Mucosa of rectum (tissue), 2 donors: Measurements from ENCODE around the gene LRRC7.

Experiments used
- H3K27ac ChIP-seq, 2 donors: one replicate each; pipeline ENCODE4 v1.7.0; 2013; ENCODE audit warnings: inconsistent platforms in 2 of 2, low read depth in 2 of 2, low read length in 2 of 2
- H3K27me3 ChIP-seq, 2 donors: one replicate each; pipeline ENCODE4 v1.7.0; 2013; ENCODE audit warnings: low read length in 2 of 2; ENCODE audit not compliant: control insufficient read depth in 2 of 2, insufficient read depth in 2 of 2
- H3K36me3 ChIP-seq, 2 donors: one replicate each; pipeline ENCODE4 v1.7.0; 2013; ENCODE audit warnings: low read length in 2 of 2; ENCODE audit not compliant: control insufficient read depth in 2 of 2, insufficient read depth in 2 of 2
- H3K4me1 ChIP-seq, 2 donors: one replicate each; pipeline ENCODE4 v1.7.0; 2013; ENCODE audit warnings: low read length in 2 of 2, mild to moderate bottlenecking in 1 of 2; ENCODE audit not compliant: control insufficient read depth in 2 of 2, insufficient read depth in 2 of 2
- H3K4me3 ChIP-seq, 2 donors: one replicate each; pipeline ENCODE4 v1.7.0; 2013; ENCODE audit warnings: low read length in 2 of 2
- H3K9ac ChIP-seq, 2 donors: one replicate each; pipeline ENCODE4 v1.7.0; 2013; ENCODE audit warnings: low read length in 2 of 2, low read depth in 1 of 2, mild to moderate bottlenecking in 1 of 2
- H3K9me3 ChIP-seq, 2 donors: one replicate each; pipeline ENCODE4 v1.7.0; 2013; ENCODE audit warnings: low read length in 2 of 2; ENCODE audit not compliant: control insufficient read depth in 2 of 2
- donor health status: healthy.
- donor health status: Normal muscosa, but diverticular disease.

LRRC7 gene

DNA sequence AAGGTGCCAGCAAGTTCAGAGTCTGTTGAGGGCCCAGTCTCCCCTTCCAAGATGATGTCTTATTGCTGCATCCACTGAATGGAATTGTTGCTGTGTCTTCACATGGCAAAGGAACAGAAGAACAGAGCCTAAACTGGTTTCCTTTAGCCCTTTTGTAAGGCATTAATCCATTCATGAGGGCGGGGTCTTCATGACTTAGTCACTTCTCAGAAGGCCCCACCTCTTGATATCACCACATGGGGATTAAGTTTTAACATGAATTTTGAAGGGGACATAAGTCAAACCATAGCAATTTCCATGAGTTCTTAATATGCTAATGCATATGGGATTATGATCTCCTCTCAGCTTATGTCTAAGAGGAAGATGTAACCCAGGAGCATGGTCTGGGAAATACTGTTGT, 182.9 kb downstream of the LRRC7 start:
- Histone ChIP-seq H3K4me1 (no peaks in the 10 kb centered on the region), H3K36me3 (no peaks in the 10 kb centered on the region)

DNA sequence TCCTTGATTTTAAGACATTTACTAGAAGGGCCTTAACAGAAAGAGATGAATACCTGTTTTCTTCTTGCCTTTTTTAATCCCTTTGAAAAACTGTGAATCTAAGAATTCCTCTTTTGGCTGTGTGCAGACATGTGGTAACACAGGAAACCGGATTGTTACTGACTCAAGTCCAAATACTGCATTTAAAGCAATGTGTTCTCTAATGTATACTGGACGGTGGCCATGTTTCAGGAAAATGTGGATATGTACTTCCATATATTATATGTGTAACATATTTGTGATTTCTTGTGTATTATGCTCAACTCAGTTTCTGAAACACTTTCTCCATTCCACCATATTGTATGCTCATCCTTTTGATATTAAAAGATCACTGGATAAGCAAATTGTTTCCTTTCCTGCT, 185.1 kb downstream of the LRRC7 start:
- no peaks in the 10 kb centered on the region for H3K27me3 ChIP-seq
- no peak overlapping the region for H3K27ac ChIP-seq
- no peaks in the 10 kb centered on the region for H3K36me3 ChIP-seq
- H3K9me3 ChIP-seq = no peaks in the 10 kb centered on the region
- H3K4me3 ChIP-seq = no peak overlapping the region
- no peaks in the 10 kb centered on the region for H3K4me1 ChIP-seq
- H3K9ac ChIP-seq = no peak overlapping the region

More for the DNA sequence above, 182.9 kb downstream of the LRRC7 start:
- H3K27ac ChIP-seq = no peak overlapping the region
- no peaks in the 10 kb centered on the region for H3K27me3 ChIP-seq
- no peak overlapping the region for H3K4me3 ChIP-seq
- H3K9me3 ChIP-seq = no peaks in the 10 kb centered on the region
- no peak overlapping the region for H3K9ac ChIP-seq

DNA sequence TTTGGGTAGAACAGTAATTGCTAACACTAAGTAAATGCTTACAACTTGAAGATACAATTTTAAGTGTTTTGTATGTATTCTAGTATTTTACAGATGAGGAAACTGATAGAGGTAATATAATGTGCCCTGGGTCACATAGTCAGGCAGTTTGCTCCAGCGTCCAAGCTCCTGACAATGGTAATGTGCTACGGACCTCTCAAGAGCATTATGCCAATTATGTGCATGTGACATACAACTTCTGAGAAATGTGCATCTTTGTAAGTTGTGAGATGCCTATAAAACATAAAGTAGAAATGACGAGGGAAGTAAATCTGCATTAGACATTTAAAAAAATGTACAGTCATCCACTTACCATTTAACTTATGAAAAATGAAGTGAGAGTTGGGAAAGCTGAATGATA, 186.8 kb downstream of the LRRC7 start:
- no peak overlapping the region for H3K4me3 ChIP-seq
- no peaks in the 10 kb centered on the region for H3K4me1 ChIP-seq
- H3K36me3 ChIP-seq = no peaks in the 10 kb centered on the region
- no peaks in the 10 kb centered on the region for H3K9me3 ChIP-seq
- no peak overlapping the region for H3K27ac ChIP-seq
- no peak overlapping the region for H3K9ac ChIP-seq
- no peaks in the 10 kb centered on the region for H3K27me3 ChIP-seq

DNA sequence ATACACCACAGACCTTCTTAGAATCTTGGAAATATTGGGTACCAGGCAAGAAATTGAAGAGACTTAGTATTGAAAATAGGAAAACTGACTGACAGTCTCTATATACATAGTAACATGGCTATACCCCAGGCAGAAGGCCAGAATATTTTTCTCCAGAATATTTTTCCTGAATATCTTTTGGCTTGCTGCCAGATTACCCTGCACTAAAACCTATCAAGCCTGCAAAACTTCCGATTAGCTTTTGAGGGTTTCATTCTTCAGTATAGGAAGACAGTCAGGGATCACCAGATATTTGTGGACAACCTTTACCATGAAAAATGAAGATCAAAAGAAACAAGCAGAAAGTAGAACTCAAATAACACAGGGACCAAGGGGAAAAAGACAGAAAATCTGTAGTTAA, 187.9 kb downstream of the LRRC7 start:
- Histone ChIP-seq H3K4me1 (no peaks in the 10 kb centered on the region), H3K9ac (no peak overlapping the region), H3K4me3 (no peak overlapping the region), H3K27me3 (no peaks in the 10 kb centered on the region), H3K9me3 (no peaks in the 10 kb centered on the region), H3K27ac (no peak overlapping the region), H3K36me3 (no peaks in the 10 kb centered on the region)

DNA sequence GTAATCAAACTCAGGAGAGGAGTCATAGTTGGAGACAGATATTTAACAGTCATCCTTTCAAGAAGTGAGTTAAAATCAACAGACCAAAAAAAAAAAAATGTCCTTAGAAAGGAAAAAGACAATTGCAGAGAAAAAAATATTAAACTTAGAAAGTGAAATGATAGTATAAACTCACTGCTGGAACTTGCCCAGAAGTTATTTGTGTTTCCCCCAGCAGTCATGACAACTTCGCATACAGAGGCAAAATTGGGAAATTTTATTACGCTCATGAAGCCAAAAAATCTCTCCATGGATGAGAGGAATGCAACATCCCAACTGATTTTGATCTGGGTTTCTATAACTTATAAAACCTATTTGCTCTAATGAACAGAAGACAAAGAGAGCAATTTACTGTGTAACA, 198.2 kb downstream of the LRRC7 start:
- no peaks in the 10 kb centered on the region for H3K4me1 ChIP-seq
- no peak overlapping the region for H3K4me3 ChIP-seq
- H3K27me3 ChIP-seq = no peaks in the 10 kb centered on the region
- no peaks in the 10 kb centered on the region for H3K36me3 ChIP-seq
- H3K9me3 ChIP-seq = no peaks in the 10 kb centered on the region
- H3K27ac ChIP-seq = no peak overlapping the region
- H3K9ac ChIP-seq = no peak overlapping the region

DNA sequence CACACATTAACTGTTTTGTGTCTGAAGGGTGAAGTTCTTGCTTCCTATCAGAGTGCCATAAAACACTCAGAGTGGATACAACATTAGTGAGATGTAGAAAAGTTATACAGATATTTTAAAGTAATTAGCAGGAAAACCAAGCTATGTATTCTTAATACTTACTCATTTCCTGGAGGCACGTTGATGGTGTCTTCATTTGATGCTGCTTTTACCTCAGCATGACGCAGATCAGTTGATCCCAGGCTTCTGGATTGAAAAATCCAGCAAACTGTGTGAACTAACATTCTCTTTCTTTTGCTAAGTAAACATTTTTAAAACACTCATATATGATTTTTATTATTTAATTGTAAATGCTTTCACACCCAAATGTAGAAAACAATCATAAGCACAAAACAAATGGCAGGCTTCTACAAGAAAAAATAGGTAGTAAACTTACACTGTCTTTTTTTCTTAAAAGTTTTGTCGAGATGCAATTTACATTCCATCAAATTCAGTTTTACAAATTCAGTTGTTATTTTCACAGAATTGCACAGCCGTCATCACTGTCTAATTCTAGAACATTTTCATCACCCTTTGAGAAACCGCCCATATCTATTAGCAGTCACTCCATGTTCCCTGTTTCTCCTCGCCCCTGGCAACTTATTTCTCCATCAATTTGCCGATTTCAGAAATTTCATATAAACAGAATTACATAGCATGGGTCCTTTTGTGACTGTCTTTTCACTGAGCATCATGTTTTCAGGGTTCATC, 198.9 kb downstream of the LRRC7 start:
- Histone ChIP-seq H3K9me3 (no peaks in the 10 kb centered on the region), H3K4me3 (no peak overlapping the region), H3K36me3 (no peaks in the 10 kb centered on the region), H3K9ac (no peak overlapping the region), H3K4me1 (no peaks in the 10 kb centered on the region), H3K27me3 (no peaks in the 10 kb centered on the region), H3K27ac (no peak overlapping the region)

DNA sequence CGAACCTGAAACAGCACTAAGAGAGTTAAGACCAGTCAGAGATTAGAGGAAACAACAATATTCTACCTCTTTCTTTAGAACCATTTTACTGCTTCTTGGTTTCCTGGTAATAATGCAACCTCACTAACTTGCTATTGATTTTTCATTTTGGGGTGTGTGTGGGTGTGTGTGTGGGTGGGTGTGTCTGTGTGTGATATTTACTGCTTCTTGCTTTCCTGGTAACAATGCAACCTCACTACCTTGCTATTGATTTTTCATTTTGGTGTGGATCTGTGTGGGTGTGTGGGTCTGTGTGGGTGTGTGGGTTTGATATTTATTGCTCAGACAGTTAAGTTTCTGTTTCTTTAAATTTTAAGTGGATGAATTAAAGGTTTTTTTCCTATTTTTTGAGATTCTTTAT, 208.8 kb downstream of the LRRC7 start:
- Histone ChIP-seq H3K4me1 (no peaks in the 10 kb centered on the region), H3K36me3 (no peaks in the 10 kb centered on the region), H3K9me3 (no peaks in the 10 kb centered on the region), H3K4me3 (no peak overlapping the region), H3K9ac (no peak overlapping the region), H3K27me3 (no peaks in the 10 kb centered on the region), H3K27ac (no peak overlapping the region)

DNA sequence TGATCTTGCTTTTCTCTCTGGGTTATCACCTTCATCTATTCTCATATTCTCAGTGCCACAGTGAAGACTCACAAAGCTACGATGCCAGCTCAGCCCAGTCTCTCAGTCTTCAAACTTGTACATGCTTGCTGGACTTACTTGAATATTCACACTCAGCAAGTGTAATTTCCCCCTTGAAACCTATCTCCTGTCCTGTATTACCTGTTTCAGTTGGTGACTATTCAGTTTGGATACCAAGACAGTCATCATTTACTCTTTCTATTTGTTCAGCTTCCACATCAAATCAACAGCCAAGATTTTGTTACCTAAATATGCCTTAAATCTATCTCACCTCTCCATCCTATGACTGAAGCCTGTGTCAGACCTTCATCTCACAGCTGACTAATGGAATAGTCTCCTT, 209.7 kb downstream of the LRRC7 start:
- H3K4me3 ChIP-seq = no peak overlapping the region
- H3K27me3 ChIP-seq = no peaks in the 10 kb centered on the region

DNA sequence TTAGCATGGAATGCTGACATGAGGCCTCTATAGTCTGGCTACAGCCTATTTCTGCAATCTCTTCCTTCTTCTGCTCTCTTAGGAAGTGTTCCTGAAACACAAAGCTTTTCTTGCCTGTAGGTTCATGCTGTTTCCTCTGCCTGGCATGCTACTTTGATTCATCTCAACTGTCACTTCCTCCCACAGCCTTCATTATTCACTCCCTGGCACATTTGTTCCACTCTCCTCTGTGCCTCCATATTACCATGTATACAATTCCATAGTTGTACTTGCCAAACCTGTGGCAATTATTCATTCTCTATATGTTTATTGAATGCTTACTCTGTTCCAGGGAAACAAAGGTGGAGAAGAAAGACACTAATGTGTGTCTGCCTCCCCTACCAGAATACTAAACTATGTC, 210.2 kb downstream of the LRRC7 start:
- no peak overlapping the region for H3K4me3 ChIP-seq
- H3K4me1 ChIP-seq = no peaks in the 10 kb centered on the region
- no peak overlapping the region for H3K27ac ChIP-seq
- no peak overlapping the region for H3K9ac ChIP-seq
- H3K9me3 ChIP-seq = no peaks in the 10 kb centered on the region
- H3K27me3 ChIP-seq = no peaks in the 10 kb centered on the region
- no peaks in the 10 kb centered on the region for H3K36me3 ChIP-seq

More for the DNA sequence above, 209.7 kb downstream of the LRRC7 start:
- no peak overlapping the region for H3K9ac ChIP-seq
- no peak overlapping the region for H3K27ac ChIP-seq
- no peaks in the 10 kb centered on the region for H3K9me3 ChIP-seq
- H3K4me1 ChIP-seq = no peaks in the 10 kb centered on the region
- no peaks in the 10 kb centered on the region for H3K36me3 ChIP-seq

DNA sequence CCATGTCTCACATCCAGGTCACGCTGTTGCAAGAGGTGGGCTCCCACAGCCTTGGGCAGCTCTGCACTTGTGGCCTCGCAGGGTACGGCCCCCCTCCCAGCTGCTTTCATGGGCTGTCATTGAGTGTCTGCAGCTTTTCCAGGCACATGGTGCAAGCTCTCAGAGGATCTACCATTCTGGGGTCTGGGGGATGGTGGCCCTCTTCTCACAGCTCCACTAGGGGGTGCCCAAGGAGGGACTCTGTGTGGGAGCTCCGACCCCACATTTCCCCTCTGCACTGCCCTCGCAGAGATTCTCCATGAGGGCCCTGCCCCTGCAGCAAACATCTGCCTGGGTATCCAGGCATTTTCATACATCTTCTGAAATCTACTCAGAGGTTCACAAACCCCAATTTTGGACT, 219.4 kb downstream of the LRRC7 start:
- Histone ChIP-seq H3K27ac (no peak overlapping the region), H3K4me3 (no peak overlapping the region), H3K4me1 (no peaks in the 10 kb centered on the region), H3K36me3 (no peaks in the 10 kb centered on the region), H3K9ac (no peak overlapping the region), H3K9me3 (no peaks in the 10 kb centered on the region), H3K27me3 (no peaks in the 10 kb centered on the region)

DNA sequence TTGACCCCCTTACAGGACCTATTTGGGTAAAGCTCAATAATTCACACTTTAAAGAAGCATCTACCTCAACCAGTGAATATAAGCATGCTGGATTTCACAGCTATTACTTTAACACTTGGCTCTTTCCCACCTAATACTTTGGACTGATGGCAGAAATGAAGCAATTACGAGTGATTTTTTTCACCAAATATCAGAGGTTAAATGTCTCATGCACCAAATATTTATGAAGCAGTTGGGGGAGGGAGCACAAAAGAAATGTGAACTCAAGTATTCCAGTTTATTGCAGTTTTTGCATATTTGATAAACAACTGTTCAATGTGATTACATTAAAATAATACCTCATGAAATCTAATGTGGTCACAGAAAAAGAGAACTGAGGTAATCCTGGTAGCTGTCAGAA, 223.6 kb downstream of the LRRC7 start:
- Histone ChIP-seq H3K9ac (no peak overlapping the region), H3K4me1 (no peaks in the 10 kb centered on the region), H3K9me3 (no peaks in the 10 kb centered on the region), H3K27me3 (no peaks in the 10 kb centered on the region), H3K27ac (no peak overlapping the region), H3K4me3 (no peak overlapping the region), H3K36me3 (no peaks in the 10 kb centered on the region)
